A673 (cell line): ENCODE data around the gene MDK. TPM values are rescaled to one million over a fixed set of nuclear protein-coding genes. Genes with fewer than 3 reads are reported as not detected.
A peak's percentile ranks its signal among the peaks of the same experiment; 100 is the strongest.
"Not testable (repeated sequence)": the region's sequence is repeated elsewhere in the genome, so short reads cannot be mapped to it uniquely, and the experiment has no call there.

Experiments
- BruUV-seq: library from RNA; stranded (reverse); fragments of 400-500 nt; replicated peaks from 2 replicates; lab custom pipeline; 2021; lab: Mats Ljungman, UMichigan
- CTCF ChIA-PET: fragments of 300-600 bp; sonication (Branson Sonifier 250); formaldehyde crosslinking; loops from one replicate; lab custom pipeline; 2022; ENCODE audit warnings: antibody characterized with exemption; lab: Charles Lee
- POLR2A ChIA-PET: fragments of 300-600 bp; sonication (Branson Sonifier 250); formaldehyde crosslinking; loops from one replicate; lab custom pipeline; 2022; ENCODE audit warnings: antibody characterized with exemption; ENCODE audit not compliant: low non-redundant PET; lab: Charles Lee
- DNase-seq: peaks from one replicate; pipeline ENCODE4 v3.0.0-alpha.2; 2015; ENCODE audit warnings: low spot score
- H3K27ac ChIP-seq: fragments of 200-600 bp; sonication (generic); 2 replicates; pipeline ENCODE4 v1.5.1; 2016; ENCODE audit warnings: mixed run types, low read depth, mild to moderate bottlenecking, mixed read lengths, antibody characterized with exemption, low read length; ENCODE audit not compliant: poor library complexity, severe bottlenecking
- H3K27me3 ChIP-seq: fragments of 200-600 bp; sonication (generic); replicated peaks from 2 replicates; pipeline ENCODE4 v1.6.1; 2017; ENCODE audit warnings: mixed run types, low read depth, mild to moderate bottlenecking, mixed read lengths, antibody characterized with exemption, low read length; ENCODE audit not compliant: insufficient read depth, poor library complexity
- H3K36me3 ChIP-seq: fragments of 200-600 bp; sonication (generic); 2 replicates; pipeline ENCODE4 v1.6.1; 2016; ENCODE audit warnings: mixed run types, mild to moderate bottlenecking, mixed read lengths, antibody characterized with exemption, low read length; ENCODE audit not compliant: insufficient read depth, poor library complexity, severe bottlenecking
- H3K4me1 ChIP-seq: fragments of 200-600 bp; sonication (generic); 2 replicates; pipeline ENCODE4 v1.6.1; 2017; ENCODE audit warnings: mixed run types, mild to moderate bottlenecking, mixed read lengths, antibody characterized with exemption, low read length; ENCODE audit not compliant: insufficient read depth, poor library complexity, severe bottlenecking
- H3K4me3 ChIP-seq: fragments of 200-600 bp; sonication (generic); 2 replicates; pipeline ENCODE4 v1.5.1; 2016; ENCODE audit warnings: low read depth, mixed run types, mild to moderate bottlenecking, mixed read lengths, low read length; ENCODE audit not compliant: poor library complexity, severe bottlenecking
- H3K9me3 ChIP-seq: fragments of 200-600 bp; sonication (generic); 2 replicates; pipeline ENCODE4 v1.6.1; 2016; ENCODE audit warnings: mixed run types, low read depth, mild to moderate bottlenecking, mixed read lengths, antibody characterized with exemption, low read length; ENCODE audit not compliant: poor library complexity, severe bottlenecking
- EZH2 ChIP-seq: fragments of 200-600 bp; sonication (generic); IDR thresholded peaks from 2 replicates; pipeline ENCODE4 v1.6.1; 2017; ENCODE audit warnings: borderline replicate concordance, low read depth, mild to moderate bottlenecking, mixed read lengths, antibody characterized with exemption, low read length; ENCODE audit not compliant: poor library complexity, severe bottlenecking
- intact Hi-C: fragments of 100-400 bp; cut with micrococcal nuclease; formaldehyde crosslinking; loops from one replicate; pipeline ENCODE4 v1.10.0; 2022; ENCODE audit not compliant: unreplicated experiment
- total RNA-seq: library from RNA; stranded (reverse); gene quantifications from 2 replicates; pipeline ENCODE4 v1.2.3, GENCODE V29; 2021
- TF ChIP-seq, protein P1 (sequence below): fragments of 300-800, 200-600 bp; sonication (generic); conservative IDR thresholded peaks from 2 replicates; pipeline ENCODE4 v1.5.1; 2017; ENCODE audit warnings: low read depth, mild to moderate bottlenecking, antibody characterized with exemption, low read length, moderate library complexity, mixed read lengths

The MDK gene
- total RNA-seq, 1 experiment from 2014 or later, result 252 TPM

DNA sequence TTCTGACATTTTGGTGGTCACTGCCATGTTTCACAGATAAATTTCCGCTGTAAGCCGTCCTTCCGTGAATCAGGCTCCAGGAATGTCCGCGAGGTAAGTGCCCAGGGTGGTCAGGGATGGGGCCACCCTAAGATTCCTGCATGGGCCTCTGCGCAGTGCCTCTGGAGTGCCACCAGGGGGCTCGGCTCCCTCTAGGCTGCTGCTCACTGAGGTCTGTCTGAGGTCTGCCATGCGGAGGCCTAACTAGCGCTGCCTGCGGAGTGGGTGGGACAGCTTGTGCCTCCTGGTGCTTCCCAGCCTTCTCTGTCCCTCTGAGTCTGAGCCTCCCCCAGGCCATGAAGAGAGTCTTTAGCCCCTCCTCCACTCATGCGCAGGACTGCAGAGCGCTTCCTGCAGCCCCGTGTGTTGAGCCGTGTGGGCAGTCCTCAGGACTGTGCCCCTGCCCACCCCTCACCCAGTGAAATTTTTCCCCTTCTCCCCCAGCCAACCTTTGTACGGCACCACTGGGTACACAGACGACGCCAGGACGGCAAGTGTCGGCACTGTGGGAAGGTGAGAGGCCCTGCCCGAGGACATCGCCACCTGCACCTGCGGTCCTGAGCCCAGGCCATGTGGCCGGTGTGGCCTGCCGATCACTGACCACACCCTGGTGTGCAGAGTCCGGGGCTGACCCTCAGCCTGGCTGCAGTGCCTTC, 11.9 kb upstream of the MDK start:
- peaks cover 33% of the 10 kb centered on the region for H3K36me3 ChIP-seq
- H3K27me3 ChIP-seq, result no peaks in the 10 kb centered on the region
- H3K9me3 ChIP-seq, result no peaks in the 10 kb centered on the region
- ChIA-PET POLR2A (no interaction called here), CTCF (interaction anchor here (0.7 to 1.5 kb wide), 5 partner anchors 10 to 166 kb away, joined by 3 read pairs; partner anchors contain the start of genes CHRM4 and DGKZ)
- intact Hi-C loops, result loop anchor here (1.0 to 2.0 kb wide), 2 partner anchors 131 to 169 kb away; no protein-coding TSS in a partner anchor
- peaks cover 13% of the 10 kb centered on the region for H3K4me1 ChIP-seq
- peak; percentile 96 for DNase-seq
- no peak overlapping the region for H3K4me3 ChIP-seq
- TF ChIP-seq EZH2, result no peak
- TF ChIP-seq, protein P1, sequence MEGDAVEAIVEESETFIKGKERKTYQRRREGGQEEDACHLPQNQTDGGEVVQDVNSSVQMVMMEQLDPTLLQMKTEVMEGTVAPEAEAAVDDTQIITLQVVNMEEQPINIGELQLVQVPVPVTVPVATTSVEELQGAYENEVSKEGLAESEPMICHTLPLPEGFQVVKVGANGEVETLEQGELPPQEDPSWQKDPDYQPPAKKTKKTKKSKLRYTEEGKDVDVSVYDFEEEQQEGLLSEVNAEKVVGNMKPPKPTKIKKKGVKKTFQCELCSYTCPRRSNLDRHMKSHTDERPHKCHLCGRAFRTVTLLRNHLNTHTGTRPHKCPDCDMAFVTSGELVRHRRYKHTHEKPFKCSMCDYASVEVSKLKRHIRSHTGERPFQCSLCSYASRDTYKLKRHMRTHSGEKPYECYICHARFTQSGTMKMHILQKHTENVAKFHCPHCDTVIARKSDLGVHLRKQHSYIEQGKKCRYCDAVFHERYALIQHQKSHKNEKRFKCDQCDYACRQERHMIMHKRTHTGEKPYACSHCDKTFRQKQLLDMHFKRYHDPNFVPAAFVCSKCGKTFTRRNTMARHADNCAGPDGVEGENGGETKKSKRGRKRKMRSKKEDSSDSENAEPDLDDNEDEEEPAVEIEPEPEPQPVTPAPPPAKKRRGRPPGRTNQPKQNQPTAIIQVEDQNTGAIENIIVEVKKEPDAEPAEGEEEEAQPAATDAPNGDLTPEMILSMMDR, result peak; percentile 100
- H3K27ac ChIP-seq, result no peak overlapping the region
- no TSS peak for BruUV-seq

DNA sequence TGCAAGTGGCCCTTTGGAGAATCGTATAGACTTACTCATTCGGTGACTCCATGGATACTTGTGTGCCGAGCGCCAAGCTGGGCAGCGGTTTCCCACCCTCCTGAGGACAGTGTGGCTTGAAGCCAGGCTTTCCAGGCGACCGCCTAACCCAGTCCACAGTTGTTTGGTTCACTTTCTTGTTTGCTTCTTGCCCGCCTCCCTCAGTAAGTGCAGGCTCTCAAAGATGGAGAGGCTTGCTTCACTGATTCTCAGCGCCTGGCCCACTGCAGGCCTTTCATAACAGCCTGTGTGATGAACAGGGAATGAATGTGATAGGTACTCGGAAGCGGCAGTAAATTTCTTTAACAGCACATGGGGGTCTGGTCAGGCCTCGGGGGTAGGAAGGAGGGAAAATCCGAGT, 11.2 kb upstream of the MDK start:
- Histone ChIP-seq H3K27ac (no peak overlapping the region), H3K9me3 (no peaks in the 10 kb centered on the region), H3K36me3 (peaks cover 39% of the 10 kb centered on the region), H3K27me3 (no peaks in the 10 kb centered on the region), H3K4me3 (no peak overlapping the region), H3K4me1 (peaks cover 13% of the 10 kb centered on the region)
- ChIA-PET POLR2A (no interaction called here), CTCF (interaction anchor here (0.7 to 1.5 kb wide), 3 partner anchors 10 to 166 kb away, joined by 3 read pairs; partner anchors contain the start of gene DGKZ)
- no peak for DNase-seq
- intact Hi-C loops, result no loop called here
- no peak for TF ChIP-seq EZH2
- TF ChIP-seq, protein P1, result no peak
- BruUV-seq, result no TSS peak

DNA sequence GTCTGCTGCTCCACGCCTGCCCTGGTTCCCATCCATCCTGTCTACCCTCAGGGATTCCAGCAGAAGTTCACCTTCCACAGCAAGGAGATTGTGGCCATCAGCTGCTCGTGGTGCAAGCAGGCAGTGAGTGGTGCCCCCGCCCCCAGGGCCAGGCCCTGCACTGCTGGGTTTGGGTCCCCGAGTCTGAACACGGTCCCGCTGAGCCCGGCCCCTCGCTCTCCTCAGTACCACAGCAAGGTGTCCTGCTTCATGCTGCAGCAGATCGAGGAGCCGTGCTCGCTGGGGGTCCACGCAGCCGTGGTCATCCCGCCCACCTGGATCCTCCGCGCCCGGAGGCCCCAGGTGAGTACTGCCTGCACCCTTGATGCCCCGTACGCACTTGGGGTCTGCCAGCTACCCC, 10.2 kb upstream of the MDK start:
- intact Hi-C loops, CTCF ChIA-PET, H3K4me3 ChIP-seq, H3K9me3 ChIP-seq, POLR2A ChIA-PET, H3K27me3 ChIP-seq, BruUV-seq, DNase-seq, H3K27ac ChIP-seq: not testable (repeated sequence)
- Histone ChIP-seq H3K36me3 (peaks cover 49% of the 10 kb centered on the region), H3K4me1 (peaks cover 13% of the 10 kb centered on the region)

DNA sequence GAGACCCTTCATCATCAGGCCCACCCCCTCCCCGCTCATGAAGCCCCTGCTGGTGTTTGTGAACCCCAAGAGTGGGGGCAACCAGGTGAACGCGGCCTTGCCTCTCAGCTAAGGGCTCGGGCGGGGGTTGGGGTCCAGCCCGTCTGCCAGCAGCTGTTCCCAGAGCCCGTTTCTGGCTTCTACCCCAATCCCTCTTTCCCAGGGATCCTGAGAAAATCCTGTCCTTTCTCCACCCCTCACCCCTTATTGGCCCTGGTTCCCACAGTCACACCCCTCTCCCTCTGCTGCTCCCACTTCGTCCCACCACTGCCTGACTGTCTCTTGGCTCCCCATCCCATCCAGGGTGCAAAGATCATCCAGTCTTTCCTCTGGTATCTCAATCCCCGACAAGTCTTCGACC, 9.4 kb upstream of the MDK start:
- BruUV-seq, result no TSS peak
- POLR2A ChIA-PET, result no interaction called here

DNA sequence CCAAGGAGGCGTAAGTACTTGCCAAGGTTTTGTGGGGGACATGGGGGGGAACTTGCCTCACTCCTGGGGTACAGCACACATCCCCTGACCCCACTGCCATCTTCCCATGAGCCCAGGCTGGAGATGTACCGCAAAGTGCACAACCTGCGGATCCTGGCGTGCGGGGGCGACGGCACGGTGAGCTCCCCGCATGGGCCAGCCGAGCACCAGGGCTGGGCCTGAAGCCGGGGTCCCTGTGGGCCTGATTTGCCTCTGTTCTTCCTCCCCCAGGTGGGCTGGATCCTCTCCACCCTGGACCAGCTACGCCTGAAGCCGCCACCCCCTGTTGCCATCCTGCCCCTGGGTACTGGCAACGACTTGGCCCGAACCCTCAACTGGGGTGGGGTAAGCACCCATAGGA, 9.0 kb upstream of the MDK start:
- H3K27ac ChIP-seq, DNase-seq, H3K9me3 ChIP-seq, intact Hi-C loops, POLR2A ChIA-PET, H3K27me3 ChIP-seq, BruUV-seq, H3K4me1 ChIP-seq, H3K4me3 ChIP-seq: not testable (repeated sequence)
- CTCF ChIA-PET, result interaction anchor here (0.6 kb wide), 1 partner anchor 95 kb away, joined by 3 read pairs; the partner anchor contains the start of gene CREB3L1
- peaks cover 59% of the 10 kb centered on the region for H3K36me3 ChIP-seq

More for the DNA sequence above, 9.4 kb upstream of the MDK start:
- Histone ChIP-seq H3K36me3 (peaks cover 56% of the 10 kb centered on the region), H3K27me3 (no peaks in the 10 kb centered on the region), H3K27ac (peak overlapping the region; percentile 12), H3K4me3 (no peak overlapping the region), H3K4me1 (peaks cover 10% of the 10 kb centered on the region), H3K9me3 (no peaks in the 10 kb centered on the region)
- TF ChIP-seq EZH2, result no peak
- TF ChIP-seq, protein P1, result no peak
- CTCF ChIA-PET, result interaction anchor here (0.6 kb wide), 1 partner anchor 94 kb away, joined by 3 read pairs; the partner anchor contains the start of gene CREB3L1
- intact Hi-C loops, result no loop called here
- no peak for DNase-seq
